Mucosa of descending colon (tissue), 3 donors: ENCODE data around the gene UQCRHL. TPM values are rescaled to one million over a fixed set of nuclear protein-coding genes. Genes with fewer than 3 reads are reported as not detected.

ENCODE experiments used
- ATAC-seq: fragments of 200-7000 bp; cut with Tn5 transposase; one replicate; pipeline ENCODE4 v1.9.1; 2020; ENCODE audit warnings: mild to moderate bottlenecking, moderate library complexity
- DNase-seq, 3 donors: peaks; one replicate each; pipeline ENCODE4 v3.0.0-alpha.2; 2020
- H3K36me3 ChIP-seq: fragments of 200-600 bp; one replicate; pipeline ENCODE4 v1.8.0; 2021; ENCODE audit warnings: low read depth, mild to moderate bottlenecking
- H3K4me1 ChIP-seq: fragments of 200-600 bp; one replicate; pipeline ENCODE4 v1.8.0; 2021; ENCODE audit warnings: low read depth, mild to moderate bottlenecking
- H3K4me3 ChIP-seq: fragments of 200-600 bp; one replicate; pipeline ENCODE4 v1.8.0; 2021; ENCODE audit warnings: mild to moderate bottlenecking
- H3K9me3 ChIP-seq: fragments of 200-600 bp; one replicate; pipeline ENCODE4 v1.8.0; 2021; ENCODE audit warnings: mild to moderate bottlenecking
- intact Hi-C, 2 donors: fragments of 100-400 bp; cut with DNase I in 1 of 2; cut with micrococcal nuclease in 1 of 2; formaldehyde crosslinking; loops; one replicate each; pipeline versions ENCODE4 v1.11.0 to v1.11.1; 2022; cut with DNase I, micrococcal nuclease
- total RNA-seq, 3 donors: library from RNA; stranded (reverse); fragmentation: NEBNext Ultra II Directional in 2 of 3; extraction: Animal tissue kit (Norgen Biotek cat#: 25700) in 2 of 3; gene quantifications; one replicate each; pipeline versions ENCODE4 v1.2.1 to v1.2.4, GENCODE V29; 2021 to 2023
- TF ChIP-seq, protein P1 (sequence below): fragments of 200-600 bp; IDR thresholded peaks from one replicate; pipeline ENCODE4 v1.8.0; 2022; ENCODE audit warnings: antibody characterized with exemption, mild to moderate bottlenecking
- donor health status: DM: no; HTN: no; CAD: no; lungs with moderate emphysema.
- donor health status: DM: no; HTN: no; CAD: no.
- donor health status: DM: no; HTN: yes; CAD: no.

Gene UQCRHL
- total RNA-seq, 3 donors from 2014 or later: 1.7 to 2.4 (median 2.1) TPM

DNA sequence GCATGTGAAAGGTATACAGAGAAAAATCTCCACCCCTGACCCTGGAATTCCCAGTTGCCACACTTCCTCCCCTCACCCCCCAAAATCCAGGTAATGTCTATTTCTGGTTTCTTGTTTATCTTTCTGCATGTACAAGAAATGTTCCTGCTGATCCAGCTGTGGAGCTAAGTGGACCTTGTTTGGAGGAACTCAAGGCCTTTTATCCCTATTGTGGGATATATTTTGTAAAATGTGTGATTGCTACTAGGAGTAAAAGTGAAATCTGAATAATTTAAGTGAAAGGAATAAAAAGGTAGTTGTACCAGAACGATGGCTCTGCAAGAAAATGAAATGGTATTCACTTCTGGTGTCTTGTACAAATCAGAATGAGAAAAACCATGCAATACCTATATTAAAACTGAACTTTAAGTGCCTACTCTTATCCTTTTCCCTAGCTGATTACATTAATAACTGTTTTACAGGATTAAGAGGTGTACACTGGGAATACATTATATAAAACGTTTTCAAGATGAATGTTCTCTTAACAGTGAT is 43.1 kb upstream of the UQCRHL start:
- intact Hi-C loops: no loop called here
- no peak for ATAC-seq
- DNase-seq: no peak
- Histone ChIP-seq H3K4me1 (peaks cover 23% of the 10 kb centered on the region), H3K4me3 (no peak overlapping the region), H3K9me3 (no peaks in the 10 kb centered on the region), H3K36me3 (no peaks in the 10 kb centered on the region)
- TF ChIP-seq, protein P1, sequence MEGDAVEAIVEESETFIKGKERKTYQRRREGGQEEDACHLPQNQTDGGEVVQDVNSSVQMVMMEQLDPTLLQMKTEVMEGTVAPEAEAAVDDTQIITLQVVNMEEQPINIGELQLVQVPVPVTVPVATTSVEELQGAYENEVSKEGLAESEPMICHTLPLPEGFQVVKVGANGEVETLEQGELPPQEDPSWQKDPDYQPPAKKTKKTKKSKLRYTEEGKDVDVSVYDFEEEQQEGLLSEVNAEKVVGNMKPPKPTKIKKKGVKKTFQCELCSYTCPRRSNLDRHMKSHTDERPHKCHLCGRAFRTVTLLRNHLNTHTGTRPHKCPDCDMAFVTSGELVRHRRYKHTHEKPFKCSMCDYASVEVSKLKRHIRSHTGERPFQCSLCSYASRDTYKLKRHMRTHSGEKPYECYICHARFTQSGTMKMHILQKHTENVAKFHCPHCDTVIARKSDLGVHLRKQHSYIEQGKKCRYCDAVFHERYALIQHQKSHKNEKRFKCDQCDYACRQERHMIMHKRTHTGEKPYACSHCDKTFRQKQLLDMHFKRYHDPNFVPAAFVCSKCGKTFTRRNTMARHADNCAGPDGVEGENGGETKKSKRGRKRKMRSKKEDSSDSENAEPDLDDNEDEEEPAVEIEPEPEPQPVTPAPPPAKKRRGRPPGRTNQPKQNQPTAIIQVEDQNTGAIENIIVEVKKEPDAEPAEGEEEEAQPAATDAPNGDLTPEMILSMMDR: no peak

DNA sequence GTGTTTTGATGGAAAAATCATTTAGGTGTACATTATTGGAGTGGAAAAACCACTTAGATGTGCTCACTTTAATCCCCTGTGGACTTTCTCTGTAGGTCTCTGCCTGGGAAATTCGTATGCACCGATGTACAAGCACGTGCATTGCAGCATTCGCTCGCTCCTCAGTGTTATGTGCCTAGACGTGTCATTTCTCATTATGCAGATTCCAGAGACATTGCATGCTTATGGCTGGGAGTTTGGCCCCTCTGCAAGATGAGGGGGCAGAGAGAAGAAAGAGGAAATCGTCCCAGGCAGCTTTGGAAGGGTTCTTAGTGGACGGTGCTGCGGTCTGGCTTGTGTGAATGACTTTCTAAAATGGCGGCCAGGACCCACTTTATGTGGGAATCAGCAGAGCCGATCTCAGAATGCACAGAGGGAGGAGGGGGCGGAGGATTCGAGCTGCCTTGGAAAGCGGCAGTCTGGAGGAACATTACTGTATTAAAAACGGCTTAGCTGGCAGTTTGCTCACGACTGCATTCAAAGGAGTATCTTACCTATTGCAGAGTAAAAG is 42.4 kb upstream of the UQCRHL start:
- ATAC-seq (peak; percentile 0), DNase-seq (peak in 2 of 3 donors; percentile 47 to 59)
- Histone ChIP-seq H3K4me1 (peaks cover 23% of the 10 kb centered on the region), H3K4me3 (peak overlapping the region; percentile 85), H3K9me3 (no peaks in the 10 kb centered on the region), H3K36me3 (no peaks in the 10 kb centered on the region)
- TF ChIP-seq, protein P1: no peak
- intact Hi-C loops: no loop called here

DNA sequence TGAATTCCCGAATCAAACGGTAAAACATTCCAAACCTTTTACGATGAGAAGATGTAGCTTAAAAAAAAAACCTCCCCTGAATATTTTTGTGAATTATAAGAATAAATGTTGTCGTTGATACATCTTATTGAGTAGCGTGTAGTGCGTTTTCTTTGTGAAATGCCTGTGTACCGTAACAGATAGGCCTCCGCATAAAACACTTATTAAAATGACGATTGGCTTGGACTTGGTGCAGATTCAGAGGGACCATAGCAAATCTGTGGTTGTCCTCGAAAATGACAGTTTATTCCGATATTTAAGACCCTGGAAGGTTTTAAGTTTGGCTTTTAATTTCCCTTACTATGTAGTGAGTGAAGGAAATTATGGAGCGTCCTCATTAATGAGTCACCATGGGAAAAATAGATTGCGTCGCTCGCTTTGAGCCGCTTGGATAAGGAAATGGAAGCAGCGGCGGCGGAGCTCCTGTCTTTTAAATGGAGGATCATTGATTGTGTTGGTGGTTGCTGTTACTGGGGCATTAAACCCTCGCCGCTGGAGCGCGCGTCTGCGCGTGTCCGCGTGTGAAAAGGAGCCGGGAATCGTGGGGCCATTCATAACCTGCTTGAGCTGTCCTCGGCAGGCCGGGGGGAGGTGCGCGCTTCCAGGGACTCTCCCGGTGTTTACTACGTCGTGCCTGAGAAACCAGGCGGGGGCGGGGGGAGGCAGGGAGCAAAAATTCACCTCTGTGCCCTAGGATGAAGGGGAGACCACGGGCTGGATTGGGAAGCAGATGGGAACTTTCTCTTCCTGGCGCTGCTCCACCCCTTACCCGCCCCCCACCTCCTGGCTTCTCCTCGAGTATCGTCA is 41.7 kb upstream of the UQCRHL start:
- Histone ChIP-seq H3K9me3 (no peaks in the 10 kb centered on the region), H3K4me1 (peaks cover 23% of the 10 kb centered on the region), H3K36me3 (no peaks in the 10 kb centered on the region), H3K4me3 (peak overlapping the region; percentile 85)
- ATAC-seq (peak; percentile 48), DNase-seq (peak; percentile 88 to 90 (median 90))
- intact Hi-C loops: no loop called here
- TF ChIP-seq, protein P1: no peak

DNA sequence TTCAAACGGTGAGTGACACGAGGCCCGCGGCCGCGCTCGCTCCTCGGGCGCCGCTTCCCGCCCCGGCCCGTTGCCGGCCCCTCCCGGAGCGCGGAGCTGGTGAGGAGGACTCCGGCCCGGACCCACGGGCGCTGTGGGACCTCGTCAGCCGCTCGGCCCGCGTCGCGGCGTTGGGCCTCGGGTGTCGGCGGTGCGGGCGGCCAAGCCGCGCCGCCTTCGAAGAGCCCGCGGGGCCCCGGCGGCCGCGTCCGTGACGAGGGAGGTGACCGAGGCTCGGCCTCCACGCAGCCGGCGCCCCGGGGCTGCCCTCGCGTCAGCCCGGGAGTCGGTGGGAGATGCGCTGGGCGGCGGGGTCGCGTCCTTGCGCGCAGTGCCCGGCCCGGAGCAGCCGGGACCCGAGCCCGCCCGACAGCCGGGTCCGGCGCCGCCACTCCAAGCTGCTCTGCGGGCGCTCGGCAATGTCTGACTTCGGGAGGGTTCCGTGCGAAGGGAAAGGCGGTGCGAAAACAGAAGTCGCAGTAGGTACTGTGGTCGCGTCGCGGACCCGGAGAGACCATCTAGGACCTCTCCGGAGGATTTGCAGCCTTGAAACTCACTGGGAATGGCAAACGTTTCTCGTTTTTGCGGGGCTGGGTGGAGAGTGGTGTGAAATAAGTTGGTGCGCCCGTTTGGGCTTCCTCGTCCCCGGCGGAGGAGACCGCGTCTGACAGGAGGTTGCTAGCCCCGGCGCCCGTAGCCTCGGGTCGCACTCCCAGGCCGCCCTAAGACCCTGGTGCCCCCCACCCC is 40.9 kb upstream of the UQCRHL start:
- peak; percentile 52 to 74 (median 73) for DNase-seq
- Histone ChIP-seq H3K4me3 (peak overlapping the region; percentile 85), H3K36me3 (no peaks in the 10 kb centered on the region), H3K9me3 (no peaks in the 10 kb centered on the region), H3K4me1 (peaks cover 23% of the 10 kb centered on the region)
- ATAC-seq: peak; percentile 12
- intact Hi-C loops: no loop called here
- TF ChIP-seq, protein P1: no peak

DNA sequence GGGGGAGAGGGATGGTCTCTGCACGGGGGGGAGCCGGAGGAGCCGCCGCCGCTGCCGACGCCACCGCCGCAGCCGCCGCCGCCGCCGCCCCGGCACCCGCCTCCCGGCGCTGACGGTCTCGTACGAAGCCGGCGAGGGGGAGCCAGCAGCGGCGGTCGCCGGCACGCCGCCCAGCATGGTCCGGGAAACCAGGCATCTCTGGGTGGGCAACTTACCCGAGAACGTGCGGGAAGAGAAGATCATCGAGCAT is 40.4 kb upstream of the UQCRHL start:
- peaks cover 23% of the 10 kb centered on the region for H3K4me1 ChIP-seq
- no peaks in the 10 kb centered on the region for H3K36me3 ChIP-seq
- H3K9me3 ChIP-seq: no peaks in the 10 kb centered on the region
- intact Hi-C loops: no loop called here
- TF ChIP-seq, protein P1: no peak
- no peak for ATAC-seq
- H3K4me3 ChIP-seq: peak overlapping the region; percentile 85
- no peak for DNase-seq
